Measurements from ENCODE around the gene SATB1. TPM values are rescaled to one million over a fixed set of nuclear protein-coding genes. Genes with fewer than 3 reads are reported as not detected.

The SATB1 gene
- total RNA-seq, 1 donor, result 406 TPM

DNA sequence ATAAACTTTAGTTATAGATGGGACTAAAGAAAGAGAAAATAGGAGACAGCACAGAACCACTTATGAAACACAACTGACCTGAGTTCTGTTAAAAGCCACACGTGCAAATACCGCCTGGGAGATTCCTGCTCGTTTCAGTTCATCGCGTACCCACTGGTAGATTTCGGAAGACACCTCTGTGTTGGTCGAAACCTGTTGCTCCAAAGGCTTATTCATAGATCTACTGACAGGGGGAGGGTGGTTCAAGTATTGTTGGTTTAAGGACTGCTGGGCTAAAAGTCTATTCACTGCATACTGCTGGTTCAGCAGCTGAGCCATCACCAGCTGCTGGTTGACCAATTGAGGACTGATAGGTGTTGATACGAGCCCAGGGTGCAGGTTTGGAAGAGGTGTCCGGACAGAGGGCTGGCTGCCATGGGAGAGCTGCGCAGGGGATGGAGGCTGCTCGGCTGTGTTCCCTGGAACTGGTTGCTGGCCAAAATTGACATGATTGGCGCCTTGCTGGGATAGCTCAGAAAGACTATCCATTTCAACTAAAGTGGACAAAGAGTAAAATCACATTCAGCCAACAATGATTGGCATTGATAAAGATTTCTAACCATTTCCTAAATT, 30.6 kb downstream of the SATB1 start:
- Histone ChIP-seq H3K4me1 (ENCODE audit: insufficient read depth, low read length) (no peaks in the 10 kb centered on the region), H3K4me3 (ENCODE audit: low read length) (no peak overlapping the region), H3K27me3 (ENCODE audit: insufficient read depth, low read length) (no peaks in the 10 kb centered on the region), H3K9me3 (ENCODE audit: low read depth, low read length) (no peaks in the 10 kb centered on the region)

DNA sequence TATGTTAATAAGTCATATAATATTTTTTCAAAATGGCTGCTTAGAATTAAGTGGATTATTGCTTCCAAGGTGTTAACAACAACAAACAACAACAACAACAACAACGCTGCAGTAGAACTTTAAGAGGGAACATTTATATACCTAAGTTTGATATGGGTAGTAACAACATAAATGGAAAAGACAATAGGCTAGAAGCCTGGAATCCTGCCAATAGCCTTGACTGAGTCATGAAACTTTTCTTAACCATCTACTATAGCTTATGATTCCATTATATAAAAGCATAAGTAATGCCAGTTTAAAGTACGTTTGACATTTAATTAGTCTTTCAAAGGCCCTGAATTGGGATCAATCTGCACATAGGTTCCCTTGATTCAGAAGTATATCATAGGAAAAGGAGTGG, 31.2 kb downstream of the SATB1 start:
- Histone ChIP-seq H3K9me3 (ENCODE audit: low read depth, low read length) (no peaks in the 10 kb centered on the region), H3K4me3 (ENCODE audit: low read length) (no peak overlapping the region), H3K4me1 (ENCODE audit: insufficient read depth, low read length) (no peaks in the 10 kb centered on the region), H3K27me3 (ENCODE audit: insufficient read depth, low read length) (no peaks in the 10 kb centered on the region)

DNA sequence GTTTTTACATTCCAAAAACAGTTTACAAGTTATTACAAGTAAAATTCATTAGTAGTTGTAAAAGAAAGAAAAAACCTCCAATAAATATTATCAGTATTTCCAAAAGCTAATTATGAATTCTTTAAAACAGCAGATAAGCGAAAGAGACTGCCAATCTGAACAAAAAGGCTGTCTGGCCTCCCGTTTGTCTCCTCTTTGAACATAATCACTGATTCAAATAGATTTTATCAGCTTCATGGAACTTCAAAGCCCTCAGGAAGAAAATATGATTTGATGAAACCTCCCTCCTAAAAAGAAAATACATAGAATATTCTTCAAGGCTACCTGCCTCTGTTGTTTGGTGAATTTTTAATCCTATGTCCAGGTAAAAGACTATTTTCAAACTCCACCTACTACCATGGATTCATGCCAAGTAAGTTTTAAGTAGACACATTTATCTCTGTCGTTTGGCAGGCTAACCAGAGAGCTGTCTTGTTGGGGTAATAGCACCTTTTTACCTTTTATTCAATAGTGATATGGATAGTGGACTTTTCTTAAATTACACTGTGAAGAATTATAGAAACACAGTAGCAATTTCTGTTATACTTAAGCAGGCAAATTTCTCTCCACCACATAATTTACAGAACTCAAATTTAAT, 35.0 kb downstream of the SATB1 start:
- Histone ChIP-seq H3K4me3 (ENCODE audit: low read length) (no peak overlapping the region), H3K9me3 (ENCODE audit: low read depth, low read length) (no peaks in the 10 kb centered on the region), H3K4me1 (ENCODE audit: insufficient read depth, low read length) (peaks cover 4% of the 10 kb centered on the region), H3K27me3 (ENCODE audit: insufficient read depth, low read length) (no peaks in the 10 kb centered on the region)

DNA sequence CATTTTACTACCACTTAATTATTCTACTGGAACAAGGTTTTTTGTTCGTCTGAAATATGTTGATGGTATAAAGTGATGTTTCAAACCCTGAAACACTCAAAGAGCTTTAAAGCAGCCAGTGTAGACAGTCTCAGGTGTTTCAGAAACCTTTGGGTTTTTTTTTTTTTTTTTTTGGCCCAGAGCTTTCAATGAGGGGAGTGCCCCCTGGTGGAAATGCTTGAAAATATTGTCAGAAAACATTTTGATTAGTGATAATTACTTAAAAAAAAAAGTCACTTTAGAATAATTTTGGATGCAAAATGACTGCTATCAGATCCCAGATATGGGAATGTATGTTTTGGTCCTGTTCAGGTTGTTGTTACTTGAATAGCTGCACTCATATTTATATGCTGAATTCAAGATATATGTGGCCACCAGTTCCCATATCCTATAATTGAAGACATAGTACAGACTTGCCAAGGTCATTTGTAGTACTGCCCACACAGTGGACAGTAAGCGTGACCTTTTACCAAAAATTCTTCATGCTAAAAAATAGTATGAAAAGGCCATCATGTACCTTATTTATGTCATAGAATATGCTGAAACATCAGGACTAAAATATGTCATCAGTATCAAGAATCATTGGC, 35.9 kb downstream of the SATB1 start:
- Histone ChIP-seq H3K9me3 (ENCODE audit: low read depth, low read length) (no peaks in the 10 kb centered on the region), H3K4me3 (ENCODE audit: low read length) (no peak overlapping the region), H3K27me3 (ENCODE audit: insufficient read depth, low read length) (no peaks in the 10 kb centered on the region), H3K4me1 (ENCODE audit: insufficient read depth, low read length) (peaks cover 4% of the 10 kb centered on the region)

DNA sequence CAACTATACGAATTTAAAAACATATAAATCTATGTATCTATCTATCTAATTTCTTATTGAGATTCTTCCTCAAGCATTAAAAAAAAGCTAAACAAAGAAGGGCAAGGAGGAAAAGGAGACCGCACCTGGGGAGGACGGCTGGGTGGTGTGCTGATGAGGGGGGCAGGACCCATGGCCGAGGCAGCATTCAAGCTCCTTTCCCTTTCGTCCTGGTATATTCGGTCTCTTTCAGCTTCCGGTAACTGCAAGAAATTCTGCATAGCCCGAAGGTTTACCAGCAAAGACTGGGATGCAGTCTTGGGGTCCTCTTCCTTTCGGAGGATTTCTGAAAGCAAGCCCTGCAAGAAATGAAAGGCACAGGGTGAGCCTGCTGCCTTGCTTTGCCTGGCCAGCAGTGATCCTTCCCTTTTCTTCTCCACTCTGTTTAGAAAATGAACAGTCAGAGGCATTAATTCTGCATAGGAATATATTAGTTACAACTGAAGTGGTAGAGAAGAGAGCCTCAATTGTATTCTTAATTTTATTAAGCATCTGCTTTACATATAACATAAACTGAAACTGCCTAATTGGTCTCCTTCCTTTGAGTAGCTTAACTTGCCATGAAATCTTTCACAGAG, 38.8 kb downstream of the SATB1 start:
- Histone ChIP-seq H3K9me3 (ENCODE audit: low read depth, low read length) (no peaks in the 10 kb centered on the region), H3K4me3 (ENCODE audit: low read length) (no peak overlapping the region), H3K27me3 (ENCODE audit: insufficient read depth, low read length) (no peaks in the 10 kb centered on the region), H3K4me1 (ENCODE audit: insufficient read depth, low read length) (peaks cover 4% of the 10 kb centered on the region)

DNA sequence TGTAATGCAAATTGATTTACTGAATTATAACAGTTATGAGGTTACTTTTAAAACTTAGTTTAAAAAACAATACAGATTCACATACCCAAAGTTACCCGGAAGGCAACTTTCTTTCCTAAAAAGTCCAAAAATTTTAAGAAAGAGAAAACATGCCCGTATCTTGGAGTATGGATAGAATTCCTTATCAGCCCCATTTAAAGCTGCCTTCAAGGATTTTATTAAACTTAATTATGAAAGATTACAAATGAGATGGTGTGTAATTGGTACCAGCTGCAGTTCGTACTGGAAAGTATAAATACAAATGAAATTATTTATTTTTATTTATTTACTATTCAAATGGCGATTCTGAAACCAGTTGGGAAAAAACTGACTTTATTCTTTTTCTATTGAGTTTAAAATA, 39.4 kb downstream of the SATB1 start:
- Histone ChIP-seq H3K4me1 (ENCODE audit: insufficient read depth, low read length) (peaks cover 4% of the 10 kb centered on the region), H3K9me3 (ENCODE audit: low read depth, low read length) (no peaks in the 10 kb centered on the region)

DNA sequence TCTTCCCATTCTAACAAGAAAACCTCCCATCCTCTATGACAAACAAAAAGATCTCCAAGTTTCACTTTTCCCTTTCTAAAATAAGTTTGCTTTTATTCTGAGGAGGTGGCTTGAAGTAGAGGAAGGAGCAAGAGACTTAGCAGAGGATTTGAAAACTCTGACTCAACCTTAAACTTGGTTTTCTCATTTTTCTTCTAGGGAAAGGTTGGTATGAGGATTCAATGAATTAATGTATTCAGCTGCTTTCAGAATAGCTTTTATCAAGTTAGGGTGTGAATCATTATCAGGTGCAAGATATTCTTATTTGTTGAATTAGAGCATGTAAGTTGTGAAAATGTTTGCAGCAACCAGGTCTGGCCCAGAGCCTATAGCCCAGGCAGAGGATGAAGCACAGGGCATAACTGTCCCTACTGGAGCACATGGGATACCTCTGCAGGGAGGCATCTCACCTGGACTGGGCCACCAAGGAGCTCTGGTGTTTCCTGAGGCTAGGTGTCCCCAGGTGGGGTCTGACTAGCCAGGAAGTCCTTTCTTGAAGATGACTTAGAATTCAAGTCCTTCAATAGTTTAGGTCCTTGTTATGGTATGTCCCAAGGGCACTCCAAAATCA, 42.3 kb downstream of the SATB1 start:
- H3K9me3 ChIP-seq (ENCODE audit: low read depth, low read length), result no peaks in the 10 kb centered on the region
- H3K4me3 ChIP-seq (ENCODE audit: low read length), result no peak overlapping the region
- H3K4me1 ChIP-seq (ENCODE audit: insufficient read depth, low read length), result peaks cover 4% of the 10 kb centered on the region
- H3K27me3 ChIP-seq (ENCODE audit: insufficient read depth, low read length), result no peaks in the 10 kb centered on the region

More for the DNA sequence above, 39.4 kb downstream of the SATB1 start:
- H3K27me3 ChIP-seq (ENCODE audit: insufficient read depth, low read length), result no peaks in the 10 kb centered on the region
- no peak overlapping the region for H3K4me3 ChIP-seq (ENCODE audit: low read length)

DNA sequence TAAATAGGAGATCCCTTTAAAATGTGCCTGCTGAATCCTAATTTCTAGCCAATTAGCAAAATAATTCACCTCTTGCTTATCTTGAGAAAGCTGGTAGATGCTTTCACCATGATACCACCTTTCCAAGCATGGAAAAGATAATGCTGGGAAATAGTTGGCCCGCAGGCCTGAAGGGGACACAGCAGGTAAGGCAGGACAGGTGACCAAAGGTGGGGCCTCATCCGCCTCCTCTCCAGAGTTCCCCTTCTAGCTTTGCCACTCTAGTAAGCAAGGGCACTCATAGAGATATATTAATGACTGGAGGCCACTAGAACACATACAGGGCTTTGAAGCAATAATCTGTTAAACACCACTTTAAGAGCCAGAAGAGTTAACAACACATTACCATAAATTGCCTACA, 45.5 kb downstream of the SATB1 start:
- H3K4me3 ChIP-seq (ENCODE audit: low read length), result no peak overlapping the region
- H3K4me1 ChIP-seq (ENCODE audit: insufficient read depth, low read length), result no peaks in the 10 kb centered on the region
- H3K27me3 ChIP-seq (ENCODE audit: insufficient read depth, low read length), result no peaks in the 10 kb centered on the region
- no peaks in the 10 kb centered on the region for H3K9me3 ChIP-seq (ENCODE audit: low read depth, low read length)

DNA sequence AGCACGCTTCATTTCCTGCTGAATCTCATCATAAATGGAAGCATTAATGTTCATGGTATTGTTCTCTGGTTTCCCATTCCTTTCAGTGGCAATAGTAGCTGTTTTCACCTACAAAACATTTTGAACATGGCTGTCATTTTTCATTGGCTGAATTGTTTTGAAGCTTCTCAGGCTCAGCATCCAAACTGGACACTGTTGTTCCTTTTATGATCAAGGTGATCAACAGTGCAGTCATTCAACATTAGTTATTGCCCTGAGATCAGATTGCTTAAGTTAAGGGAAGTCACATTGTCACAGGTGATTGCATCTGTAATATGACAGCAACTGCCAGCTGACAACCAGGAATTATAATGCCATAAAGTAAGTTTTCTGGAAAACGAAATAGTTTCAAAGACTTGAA, 46.9 kb downstream of the SATB1 start:
- no peaks in the 10 kb centered on the region for H3K4me1 ChIP-seq (ENCODE audit: insufficient read depth, low read length)
- no peak overlapping the region for H3K4me3 ChIP-seq (ENCODE audit: low read length)
- no peaks in the 10 kb centered on the region for H3K27me3 ChIP-seq (ENCODE audit: insufficient read depth, low read length)
- H3K9me3 ChIP-seq (ENCODE audit: low read depth, low read length), result no peaks in the 10 kb centered on the region

DNA sequence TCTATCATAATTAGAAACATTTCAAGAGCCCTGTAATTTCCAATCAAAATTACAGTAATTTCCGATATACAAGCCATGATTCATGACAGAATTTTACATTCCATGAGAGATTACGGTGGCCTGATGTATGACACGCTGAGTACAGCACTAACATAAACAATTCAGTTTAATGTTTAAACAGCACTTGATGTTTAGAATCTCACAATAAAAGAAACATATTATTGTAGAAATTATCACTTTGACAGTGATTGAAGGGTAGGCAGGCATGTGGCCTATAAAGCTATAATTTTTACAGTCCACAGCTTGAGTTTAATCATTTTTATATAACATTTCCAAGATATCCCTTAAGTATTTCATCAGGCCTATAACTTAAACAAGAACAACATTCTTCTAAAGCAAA, 48.5 kb downstream of the SATB1 start:
- H3K9me3 ChIP-seq (ENCODE audit: low read depth, low read length), result no peaks in the 10 kb centered on the region
- no peaks in the 10 kb centered on the region for H3K27me3 ChIP-seq (ENCODE audit: insufficient read depth, low read length)
- no peak overlapping the region for H3K4me3 ChIP-seq (ENCODE audit: low read length)
- peaks cover 4% of the 10 kb centered on the region for H3K4me1 ChIP-seq (ENCODE audit: insufficient read depth, low read length)

DNA sequence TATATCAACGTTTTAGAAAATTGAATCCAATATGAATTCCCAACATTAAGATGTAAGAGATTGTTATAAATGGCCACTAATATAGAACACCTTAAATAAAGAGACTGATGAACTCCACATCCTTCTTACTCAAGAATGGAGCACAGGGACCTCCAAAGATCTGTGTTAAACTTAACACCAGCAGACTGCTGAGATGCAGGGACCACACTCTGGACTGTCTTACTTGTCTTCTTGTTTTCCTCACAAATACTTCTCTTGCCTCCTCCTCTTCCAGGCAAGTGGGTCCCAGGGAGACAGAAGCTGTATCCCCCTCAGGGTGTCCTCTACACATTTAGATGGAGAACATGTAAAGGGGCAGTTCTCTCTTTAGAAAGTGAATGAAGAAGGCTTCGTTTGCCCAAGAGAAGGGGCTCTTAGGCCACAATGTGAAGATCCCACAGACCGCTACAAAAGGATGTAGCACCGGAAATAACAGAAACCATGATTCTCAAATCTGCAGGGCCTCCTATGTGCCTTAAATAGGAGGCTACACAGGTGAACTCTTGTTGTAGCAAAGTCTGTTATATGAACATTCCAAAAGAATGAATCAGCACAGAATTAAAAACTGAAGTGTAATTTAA, 52.2 kb downstream of the SATB1 start:
- H3K9me3 ChIP-seq (ENCODE audit: low read depth, low read length), result no peaks in the 10 kb centered on the region
- H3K4me1 ChIP-seq (ENCODE audit: insufficient read depth, low read length), result peaks cover 11% of the 10 kb centered on the region
- H3K4me3 ChIP-seq (ENCODE audit: low read length), result no peak overlapping the region
- no peaks in the 10 kb centered on the region for H3K27me3 ChIP-seq (ENCODE audit: insufficient read depth, low read length)

DNA sequence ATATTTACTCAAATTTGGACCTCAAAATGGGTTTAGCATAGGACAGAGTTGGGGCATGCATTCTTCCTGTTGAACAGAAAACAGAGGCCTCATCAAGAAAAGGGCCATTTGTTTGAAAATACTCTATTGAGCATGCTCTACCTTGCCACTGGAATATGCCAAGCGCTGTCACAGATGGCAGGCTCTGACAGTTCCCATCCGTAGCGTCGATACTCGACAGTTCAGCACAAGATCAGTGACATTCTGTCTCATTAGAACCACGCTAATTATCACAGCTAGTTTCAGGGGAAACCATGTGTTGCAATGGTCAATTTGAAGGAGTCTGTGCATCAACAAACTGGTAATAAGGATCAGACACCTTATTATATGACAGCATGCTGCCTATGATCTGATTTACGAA, 54.5 kb downstream of the SATB1 start:
- no peaks in the 10 kb centered on the region for H3K27me3 ChIP-seq (ENCODE audit: insufficient read depth, low read length)
- H3K4me1 ChIP-seq (ENCODE audit: insufficient read depth, low read length), result peaks cover 11% of the 10 kb centered on the region
- H3K9me3 ChIP-seq (ENCODE audit: low read depth, low read length), result no peaks in the 10 kb centered on the region
- no peak overlapping the region for H3K4me3 ChIP-seq (ENCODE audit: low read length)

DNA sequence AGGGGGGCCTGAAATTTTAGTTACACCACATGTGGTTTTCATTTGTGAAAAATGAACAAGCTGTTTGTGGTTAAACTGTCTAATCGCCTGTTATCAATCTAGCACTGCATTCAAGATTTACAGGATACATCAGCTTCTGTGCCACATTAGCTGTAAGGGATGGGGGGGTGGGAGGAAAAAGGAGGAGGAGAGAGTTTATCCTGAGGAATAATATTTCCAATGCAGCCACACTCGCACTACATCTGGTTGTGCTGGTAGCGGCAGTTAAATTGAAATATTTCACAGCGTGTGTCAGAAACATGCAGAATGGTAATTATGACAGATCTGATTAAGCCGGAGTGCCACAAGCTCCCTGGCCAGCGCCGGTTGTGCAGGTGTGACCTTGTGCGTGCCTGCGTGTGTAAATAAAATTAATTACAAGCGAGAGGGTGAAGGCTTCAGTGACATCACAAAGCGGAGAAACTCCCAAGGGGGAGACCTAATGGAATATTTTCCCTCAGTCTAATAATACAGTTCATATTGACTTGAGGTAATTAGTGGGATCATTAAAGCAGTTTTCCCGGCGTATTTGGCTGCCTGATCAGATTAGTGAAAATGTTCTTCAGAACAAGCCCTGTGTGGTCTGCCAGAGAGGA, 55.5 kb downstream of the SATB1 start:
- no peaks in the 10 kb centered on the region for H3K9me3 ChIP-seq (ENCODE audit: low read depth, low read length)

DNA sequence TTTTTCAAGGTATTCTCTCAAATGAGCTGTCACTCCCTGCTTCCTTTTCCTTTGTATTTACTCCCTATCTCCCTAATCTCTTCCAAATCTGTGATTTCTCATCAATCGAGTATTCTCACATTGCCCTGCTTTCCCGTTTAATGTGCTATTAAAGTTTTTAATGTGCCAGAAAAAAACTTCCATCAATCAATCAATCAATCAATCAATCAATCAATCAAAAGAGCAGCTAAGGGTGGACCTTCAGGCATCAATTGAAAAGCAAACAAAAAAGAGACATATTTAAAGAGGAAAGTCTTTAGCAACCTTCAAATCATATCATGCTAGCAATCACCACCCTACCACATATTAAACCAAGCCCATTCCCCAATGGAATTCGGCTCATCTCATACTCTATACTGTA, 58.9 kb downstream of the SATB1 start:
- Histone ChIP-seq H3K4me1 (ENCODE audit: insufficient read depth, low read length) (peaks cover 7% of the 10 kb centered on the region), H3K27me3 (ENCODE audit: insufficient read depth, low read length) (no peaks in the 10 kb centered on the region), H3K4me3 (ENCODE audit: low read length) (no peak overlapping the region), H3K9me3 (ENCODE audit: low read depth, low read length) (no peaks in the 10 kb centered on the region)

More for the DNA sequence above, 55.5 kb downstream of the SATB1 start:
- H3K4me1 ChIP-seq (ENCODE audit: insufficient read depth, low read length), result peaks cover 11% of the 10 kb centered on the region
- no peaks in the 10 kb centered on the region for H3K27me3 ChIP-seq (ENCODE audit: insufficient read depth, low read length)
- no peak overlapping the region for H3K4me3 ChIP-seq (ENCODE audit: low read length)
